ENCODE data around the gene C18orf63.
A peak's percentile ranks its signal among the peaks of the same experiment; 100 is the strongest.
"Not testable (repeated sequence)": the region's sequence is repeated elsewhere in the genome, so short reads cannot be mapped to it uniquely, and the experiment has no call there.

C18orf63 gene

DNA sequence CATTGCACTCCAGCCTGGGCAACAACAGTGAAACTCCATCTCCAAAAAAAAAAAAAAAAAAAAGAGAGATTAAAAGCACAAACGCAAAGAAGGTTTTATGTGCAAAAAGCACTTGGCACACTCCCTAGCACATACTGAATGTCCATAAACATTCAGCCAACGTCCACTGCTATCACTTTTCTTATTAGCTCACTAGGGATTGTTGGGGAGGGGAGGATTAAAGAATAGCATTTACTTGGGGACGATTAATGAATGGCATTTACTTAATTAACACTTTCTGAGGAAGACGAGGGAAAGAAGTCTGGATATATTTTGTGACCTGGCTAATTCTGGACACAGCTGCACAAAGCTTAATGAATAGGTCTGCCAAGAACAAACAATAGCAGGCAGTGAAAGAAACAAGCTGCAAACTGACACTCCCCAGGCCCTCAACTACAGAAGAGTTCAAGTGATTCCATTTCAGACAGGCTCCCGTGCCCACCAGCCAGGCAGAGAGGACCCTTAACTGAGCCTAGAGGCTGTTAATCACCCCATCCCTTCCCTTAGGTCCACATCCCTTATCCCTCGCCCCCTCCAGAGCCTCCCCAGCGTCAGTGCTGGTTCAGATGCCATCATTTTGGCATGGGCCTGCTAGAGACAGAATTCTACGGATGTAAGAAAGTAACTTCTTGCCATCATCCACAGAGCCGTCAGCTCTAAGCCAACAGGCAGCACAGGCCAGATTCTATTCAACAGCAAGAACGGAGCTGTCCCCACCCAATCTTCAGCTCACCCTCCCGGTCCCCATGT, 31.3 kb upstream of the C18orf63 start:
- Mint-ChIP-seq H3K9me3 (no peaks in the 10 kb centered on the region), H3K27me3 (ENCODE audit: low read depth, poor library complexity) (peaks cover 3% of the 10 kb centered on the region), H3K27ac (peak overlapping the region; percentile 61), H3K4me3 (no peak overlapping the region), H3K4me1 (peaks cover 61% of the 10 kb centered on the region), H3K36me3 (ENCODE audit: low read depth) (no peaks in the 10 kb centered on the region)
- DNase-seq = no peak
- TF ChIP-seq, protein P1, sequence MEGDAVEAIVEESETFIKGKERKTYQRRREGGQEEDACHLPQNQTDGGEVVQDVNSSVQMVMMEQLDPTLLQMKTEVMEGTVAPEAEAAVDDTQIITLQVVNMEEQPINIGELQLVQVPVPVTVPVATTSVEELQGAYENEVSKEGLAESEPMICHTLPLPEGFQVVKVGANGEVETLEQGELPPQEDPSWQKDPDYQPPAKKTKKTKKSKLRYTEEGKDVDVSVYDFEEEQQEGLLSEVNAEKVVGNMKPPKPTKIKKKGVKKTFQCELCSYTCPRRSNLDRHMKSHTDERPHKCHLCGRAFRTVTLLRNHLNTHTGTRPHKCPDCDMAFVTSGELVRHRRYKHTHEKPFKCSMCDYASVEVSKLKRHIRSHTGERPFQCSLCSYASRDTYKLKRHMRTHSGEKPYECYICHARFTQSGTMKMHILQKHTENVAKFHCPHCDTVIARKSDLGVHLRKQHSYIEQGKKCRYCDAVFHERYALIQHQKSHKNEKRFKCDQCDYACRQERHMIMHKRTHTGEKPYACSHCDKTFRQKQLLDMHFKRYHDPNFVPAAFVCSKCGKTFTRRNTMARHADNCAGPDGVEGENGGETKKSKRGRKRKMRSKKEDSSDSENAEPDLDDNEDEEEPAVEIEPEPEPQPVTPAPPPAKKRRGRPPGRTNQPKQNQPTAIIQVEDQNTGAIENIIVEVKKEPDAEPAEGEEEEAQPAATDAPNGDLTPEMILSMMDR (IDR thresholded peaks at IDR 0.05) = no peak

DNA sequence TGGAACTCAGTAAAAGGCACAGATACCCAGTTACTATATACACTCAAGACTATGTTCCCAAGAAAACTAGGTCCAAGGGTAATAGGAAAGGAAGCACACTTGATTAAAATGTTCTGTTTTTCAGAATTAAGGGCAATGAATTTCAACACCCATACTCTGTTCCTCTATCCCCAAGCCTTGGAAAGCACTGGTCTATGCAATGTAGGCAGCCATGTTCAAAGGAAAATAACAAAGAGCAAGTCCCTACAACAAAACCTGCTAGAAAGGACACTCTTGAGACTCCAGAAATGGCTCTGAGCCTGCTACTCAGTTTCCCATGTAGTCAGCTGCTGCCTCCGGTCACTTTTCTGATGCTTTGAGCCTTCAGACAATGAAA, 30.7 kb upstream of the C18orf63 start:
- Mint-ChIP-seq H3K9me3 (no peaks in the 10 kb centered on the region), H3K4me1 (peaks cover 61% of the 10 kb centered on the region), H3K27me3 (ENCODE audit: low read depth, poor library complexity) (peaks cover 4% of the 10 kb centered on the region), H3K4me3 (no peak overlapping the region), H3K27ac (peak overlapping the region; percentile 61), H3K36me3 (ENCODE audit: low read depth) (no peaks in the 10 kb centered on the region)
- TF ChIP-seq, protein P1 (IDR thresholded peaks at IDR 0.05) = no peak
- no peak for DNase-seq

DNA sequence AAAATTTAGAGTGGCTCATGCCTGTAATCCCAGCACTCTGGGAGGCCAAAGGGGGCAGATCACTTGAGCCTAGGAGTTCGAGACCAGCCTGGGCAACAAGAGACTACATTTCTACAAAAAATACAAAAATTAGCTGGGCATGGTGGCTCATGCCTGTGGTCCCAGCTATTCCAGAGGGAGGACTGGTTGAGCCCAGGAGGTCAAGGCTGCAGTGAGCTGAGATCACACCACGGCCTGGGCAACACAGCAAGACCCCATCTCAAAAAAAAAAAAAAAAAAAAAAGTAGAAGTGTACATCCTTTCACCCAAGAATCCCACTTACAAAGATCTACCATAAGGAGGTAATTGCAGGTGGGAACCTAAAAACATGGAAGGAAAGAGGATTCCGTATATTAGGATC, 30.1 kb upstream of the C18orf63 start:
- not testable (repeated sequence) for H3K27me3 Mint-ChIP-seq (ENCODE audit: low read depth, poor library complexity); DNase-seq; H3K36me3 Mint-ChIP-seq (ENCODE audit: low read depth); H3K27ac Mint-ChIP-seq; H3K9me3 Mint-ChIP-seq; H3K4me3 Mint-ChIP-seq
- H3K4me1 Mint-ChIP-seq = peaks cover 60% of the 10 kb centered on the region

DNA sequence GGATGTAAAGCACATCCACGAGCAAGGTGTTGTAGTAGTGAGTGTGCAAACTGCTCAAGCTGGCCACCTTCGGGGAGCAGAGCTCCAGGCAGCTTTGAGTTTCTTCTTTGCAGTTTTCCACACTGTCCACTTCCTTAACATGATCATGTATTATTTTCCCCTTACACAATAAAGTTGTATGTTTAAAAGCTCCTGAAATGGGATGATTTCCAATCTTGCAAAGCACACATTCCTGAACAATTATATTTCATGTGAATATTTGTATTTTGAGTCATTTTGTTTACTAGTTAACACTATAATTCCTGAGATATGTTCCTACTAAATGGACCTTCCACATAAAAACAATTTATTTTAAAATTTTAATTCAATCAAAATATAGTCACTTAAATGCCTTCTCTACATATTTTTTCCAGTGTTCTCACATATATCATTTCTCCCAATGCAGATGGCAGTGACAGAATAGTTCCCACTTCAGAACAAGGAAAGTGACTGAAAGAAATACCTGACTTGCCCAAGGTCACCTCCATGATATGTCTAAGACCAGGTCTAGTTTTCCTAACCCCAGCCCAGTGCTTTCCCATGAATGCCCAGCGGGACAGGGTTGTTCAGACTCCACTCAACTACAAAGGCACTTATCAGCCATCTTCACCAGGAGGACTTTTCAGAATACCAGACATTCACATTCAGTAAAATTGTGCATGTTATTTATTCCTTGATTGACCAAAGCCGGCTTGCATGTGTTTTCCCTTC, 29.4 kb upstream of the C18orf63 start:
- Mint-ChIP-seq H3K27me3 (ENCODE audit: low read depth, poor library complexity) (peaks cover 10% of the 10 kb centered on the region), H3K4me3 (no peak overlapping the region), H3K4me1 (peaks cover 54% of the 10 kb centered on the region), H3K27ac (no peak overlapping the region), H3K9me3 (no peaks in the 10 kb centered on the region), H3K36me3 (ENCODE audit: low read depth) (no peaks in the 10 kb centered on the region)
- no peak for DNase-seq
- TF ChIP-seq, protein P1 (IDR thresholded peaks at IDR 0.05) = no peak

DNA sequence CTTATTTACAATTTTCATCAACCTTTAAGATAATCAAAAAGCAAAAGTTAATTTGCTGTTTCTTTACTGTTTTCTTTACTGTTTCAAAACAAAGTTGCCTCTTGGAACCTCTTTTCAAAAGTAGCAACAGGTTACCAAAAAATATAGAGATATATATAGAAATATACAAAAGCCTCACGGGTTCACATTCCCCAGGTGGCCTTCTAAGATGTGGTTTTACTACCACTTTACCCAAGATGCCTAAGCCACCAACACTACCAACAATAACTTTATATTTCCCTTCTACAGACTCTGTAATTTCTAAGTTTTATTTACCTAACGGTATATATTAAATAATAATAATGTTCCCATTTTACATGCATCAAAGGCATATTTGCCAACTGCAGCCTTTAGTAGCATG, 28.8 kb upstream of the C18orf63 start:
- no peak for DNase-seq
- Mint-ChIP-seq H3K4me1 (peaks cover 52% of the 10 kb centered on the region), H3K36me3 (ENCODE audit: low read depth) (no peaks in the 10 kb centered on the region), H3K9me3 (no peaks in the 10 kb centered on the region), H3K27ac (no peak overlapping the region), H3K27me3 (ENCODE audit: low read depth, poor library complexity) (peaks cover 15% of the 10 kb centered on the region), H3K4me3 (no peak overlapping the region)
- TF ChIP-seq, protein P1 (IDR thresholded peaks at IDR 0.05) = no peak

DNA sequence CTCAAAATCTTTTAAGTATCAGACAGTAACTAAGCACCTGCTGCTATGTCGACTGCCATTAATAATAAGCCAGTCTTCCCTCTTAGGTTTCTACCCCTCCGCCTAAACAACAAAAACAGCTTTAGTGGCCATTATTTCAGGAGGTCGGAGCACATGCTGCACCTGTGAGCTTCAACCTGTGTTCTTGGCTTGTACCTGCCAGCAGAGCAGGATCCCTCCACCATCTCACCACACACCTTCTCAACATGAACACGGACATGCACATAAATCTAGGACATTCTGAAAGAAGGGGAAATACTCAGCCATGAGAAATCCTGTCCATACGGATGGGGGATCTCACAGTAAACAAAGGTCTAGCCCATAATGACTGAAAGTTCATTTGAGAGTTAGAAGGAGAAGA, 27.6 kb upstream of the C18orf63 start:
- no peak for DNase-seq
- Mint-ChIP-seq H3K9me3 (no peaks in the 10 kb centered on the region), H3K27ac (no peak overlapping the region), H3K36me3 (ENCODE audit: low read depth) (no peaks in the 10 kb centered on the region), H3K4me3 (no peak overlapping the region), H3K27me3 (ENCODE audit: low read depth, poor library complexity) (peaks cover 19% of the 10 kb centered on the region), H3K4me1 (peaks cover 45% of the 10 kb centered on the region)
- TF ChIP-seq, protein P1 (IDR thresholded peaks at IDR 0.05) = no peak

Data from nephron progenitor cell (in vitro differentiated cells).